GM18868 (cell line): ENCODE data around the gene PPA2.
A peak's percentile ranks its signal among the peaks of the same experiment; 100 is the strongest.
"Not testable (repeated sequence)": the region's sequence is repeated elsewhere in the genome, so short reads cannot be mapped to it uniquely, and the experiment has no call there.

ENCODE experiments used
- ATAC-seq: cut with Tn5 transposase; IDR thresholded peaks from one replicate; pipeline ENCODE4 v1.9.1; 2021; ENCODE audit warnings: mild to moderate bottlenecking, moderate library complexity; ENCODE audit not compliant: unreplicated experiment

PPA2 gene

GRCh38 chr4:105473324-105474098 lies at the start of gene PPA2:
PPA2 (minus strand) TSS chr4:105474062; CDS start chr4:105474050, 12 bp downstream.
- peak; percentile 83 for ATAC-seq

- ATAC-seq = peak; percentile 87
These were observed 47.2 kb upstream of the PPA2 start for GRCh38 chr4:105520819-105521790.

GRCh38 chr4:105510245-105510644 lies 36.4 kb upstream of the PPA2 start:
- no peak for ATAC-seq

- no peak for ATAC-seq
These were observed 35.9 kb upstream of the PPA2 start for GRCh38 chr4:105509714-105510113.

GRCh38 chr4:105509291-105509690 lies 35.4 kb upstream of the PPA2 start:
- ATAC-seq = peak; percentile 96

- ATAC-seq = no peak
These were observed 30.9 kb upstream of the PPA2 start for GRCh38 chr4:105504744-105505143.

GRCh38 chr4:105503484-105503883 lies 29.6 kb upstream of the PPA2 start:
- no peak for ATAC-seq

- ATAC-seq = no peak
These were observed 23.0 kb upstream of the PPA2 start for GRCh38 chr4:105496899-105497298.

GRCh38 chr4:105495667-105496066 lies 21.8 kb upstream of the PPA2 start:
- no peak for ATAC-seq

- no peak for ATAC-seq
These were observed 16.7 kb upstream of the PPA2 start for GRCh38 chr4:105490523-105490922.

- no peak for ATAC-seq
These were observed 10.0 kb upstream of the PPA2 start for GRCh38 chr4:105483840-105484239.

GRCh38 chr4:105474099-105474518 lies 247 bp upstream of the PPA2 start:
- peak; percentile 7 for ATAC-seq

GRCh38 chr4:105472871-105473323 lies 965 bp downstream of the PPA2 start:
- ATAC-seq = no peak

- ATAC-seq = peak; percentile 38
These were observed 2.2 kb downstream of the PPA2 start for GRCh38 chr4:105471566-105472176.

- ATAC-seq = no peak
These were observed 3.1 kb downstream of the PPA2 start for GRCh38 chr4:105470766-105471165.

- no peak for ATAC-seq
These were observed 4.1 kb downstream of the PPA2 start for GRCh38 chr4:105469736-105470135.

- no peak for ATAC-seq
These were observed 7.3 kb downstream of the PPA2 start for GRCh38 chr4:105466580-105466979.

- not testable (repeated sequence) for ATAC-seq
These were observed 9.3 kb downstream of the PPA2 start for GRCh38 chr4:105464563-105464962.

- ATAC-seq = no peak
These were observed 11.3 kb downstream of the PPA2 start for GRCh38 chr4:105462576-105462975.

GRCh38 chr4:105461621-105462382 lies 12.1 kb downstream of the PPA2 start:
- no peak for ATAC-seq
